Endothelial cell of hepatic sinusoid (primary cell): ENCODE measurements around the gene TXNRD2.
"Not testable (repeated sequence)": the region's sequence is repeated elsewhere in the genome, so short reads cannot be mapped to it uniquely, and the experiment has no call there.

Source experiments
- in situ Hi-C: cut with HindIII; loops from 2 replicates; pipeline ENCODE4 v1.10.0; 2017; ENCODE audit warnings: low sequenced_read_pairs

The TXNRD2 gene

GRCh38 chr22:19892925-19893324 lies 48.7 kb downstream of the TXNRD2 start:
- in situ Hi-C loops: loop anchor here (5.0 kb wide), 2 partner anchors 39 to 81 kb away; no protein-coding TSS in a partner anchor

DNA sequence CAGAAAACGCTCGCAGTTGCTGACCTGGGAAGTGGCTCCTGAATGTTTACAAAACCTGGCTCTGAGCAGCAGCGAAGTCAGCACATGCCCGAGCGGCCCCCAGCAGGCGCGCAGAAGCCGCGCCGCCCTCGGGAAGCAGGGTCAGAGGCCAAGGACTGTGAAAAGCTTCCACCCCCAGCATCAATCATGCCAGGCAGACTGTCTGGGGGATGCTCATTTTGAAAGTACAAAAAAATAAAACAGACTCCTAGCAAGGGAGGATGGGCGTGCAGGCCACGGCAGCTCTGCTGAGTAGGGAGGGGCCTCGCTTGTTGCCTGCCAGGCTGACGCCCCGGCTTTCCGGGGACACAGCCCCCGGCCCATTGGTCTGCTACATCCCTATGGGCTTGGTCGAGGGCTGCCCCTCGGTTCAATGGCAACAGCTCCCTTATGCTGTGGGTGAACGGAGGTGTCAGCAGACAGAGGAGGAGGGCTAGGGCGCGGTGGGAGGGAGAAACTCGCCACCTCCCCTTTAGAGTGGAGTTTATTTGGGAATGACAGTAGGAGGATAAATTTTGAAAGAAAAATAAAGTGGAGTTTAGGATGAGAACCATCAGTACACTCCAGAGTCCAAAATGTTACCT lies 49.2 kb downstream of the TXNRD2 start:
- in situ Hi-C loops: loop anchor here (5.0 kb wide), 2 partner anchors 40 to 80 kb away; no protein-coding TSS in a partner anchor

- in situ Hi-C loops: loop anchor here (5.0 kb wide), 2 partner anchors 41 to 79 kb away; no protein-coding TSS in a partner anchor
Observed at GRCh38 chr22:19891317-19892256, 50.0 kb downstream of the TXNRD2 start.

- in situ Hi-C loops: loop anchor here (5.0 kb wide), 2 partner anchors 42 to 78 kb away; no protein-coding TSS in a partner anchor
Observed at GRCh38 chr22:19890502-19891316, 50.9 kb downstream of the TXNRD2 start.

DNA sequence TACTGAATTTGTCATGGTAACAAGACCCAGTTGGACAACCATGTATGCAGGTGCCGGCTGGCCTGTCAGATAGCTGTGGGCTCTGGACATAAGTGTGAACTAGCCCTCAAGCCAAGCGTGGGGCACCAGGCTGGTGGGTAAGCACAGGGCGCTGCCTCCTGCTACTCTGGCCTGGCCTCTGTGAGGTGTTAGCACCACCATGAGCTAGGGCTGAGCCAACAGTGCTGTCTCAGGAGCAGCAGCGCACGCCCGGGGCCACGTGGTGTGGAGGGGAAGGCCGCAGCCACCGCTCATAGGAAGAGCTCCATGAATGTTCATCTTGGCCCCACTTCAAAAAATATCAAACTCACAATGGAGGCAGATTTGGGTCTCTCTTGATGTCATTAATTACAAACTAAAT lies 51.7 kb downstream of the TXNRD2 start:
- in situ Hi-C loops: loop anchor here (5.0 kb wide), 2 partner anchors 42 to 78 kb away; no protein-coding TSS in a partner anchor

DNA sequence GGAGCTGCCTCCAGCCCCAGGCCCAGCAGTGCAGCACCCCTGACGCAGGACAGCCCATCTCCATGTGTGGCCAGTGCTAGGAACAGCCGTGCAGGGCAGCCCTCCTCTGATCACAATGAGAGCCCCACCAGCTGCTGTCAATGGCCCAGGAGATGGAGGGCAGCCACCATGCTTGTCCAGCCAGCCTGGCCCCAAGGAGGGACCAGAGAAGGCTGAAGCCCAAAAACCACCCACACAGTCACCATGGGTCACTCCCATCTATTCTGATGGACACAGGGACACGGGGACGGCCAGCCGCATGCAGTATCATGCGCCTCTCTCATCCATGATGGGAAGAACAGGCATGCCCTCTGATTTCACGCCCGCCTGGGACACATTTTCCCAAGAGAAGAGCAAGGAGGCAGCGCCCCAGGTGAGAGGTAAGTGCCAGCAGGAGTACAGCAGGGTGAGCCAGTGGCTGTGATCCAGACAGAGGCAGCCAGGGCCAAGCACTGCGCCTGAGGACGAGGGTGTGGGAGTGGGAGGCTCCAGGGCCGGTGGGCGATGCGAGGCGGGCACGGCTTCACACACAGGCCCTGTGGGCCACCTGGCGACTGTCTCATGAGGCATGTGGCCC lies 53.4 kb downstream of the TXNRD2 start:
- in situ Hi-C loops: no loop called here

GRCh38 chr22:19887256-19887985 lies 54.2 kb downstream of the TXNRD2 start:
- in situ Hi-C loops: no loop called here

GRCh38 chr22:19886605-19887255 lies 54.9 kb downstream of the TXNRD2 start:
- in situ Hi-C loops: no loop called here

- in situ Hi-C loops: no loop called here
Observed at GRCh38 chr22:19885841-19886592, 55.6 kb downstream of the TXNRD2 start.

GRCh38 chr22:19884954-19885751 lies 56.5 kb downstream of the TXNRD2 start:
- in situ Hi-C loops: no loop called here

GRCh38 chr22:19884161-19884953 lies 57.3 kb downstream of the TXNRD2 start:
- in situ Hi-C loops: no loop called here

GRCh38 chr22:19883446-19883845 lies 58.2 kb downstream of the TXNRD2 start:
- in situ Hi-C loops: not testable (repeated sequence)

GRCh38 chr22:19882446-19883381 lies 58.9 kb downstream of the TXNRD2 start:
- in situ Hi-C loops: no loop called here

DNA sequence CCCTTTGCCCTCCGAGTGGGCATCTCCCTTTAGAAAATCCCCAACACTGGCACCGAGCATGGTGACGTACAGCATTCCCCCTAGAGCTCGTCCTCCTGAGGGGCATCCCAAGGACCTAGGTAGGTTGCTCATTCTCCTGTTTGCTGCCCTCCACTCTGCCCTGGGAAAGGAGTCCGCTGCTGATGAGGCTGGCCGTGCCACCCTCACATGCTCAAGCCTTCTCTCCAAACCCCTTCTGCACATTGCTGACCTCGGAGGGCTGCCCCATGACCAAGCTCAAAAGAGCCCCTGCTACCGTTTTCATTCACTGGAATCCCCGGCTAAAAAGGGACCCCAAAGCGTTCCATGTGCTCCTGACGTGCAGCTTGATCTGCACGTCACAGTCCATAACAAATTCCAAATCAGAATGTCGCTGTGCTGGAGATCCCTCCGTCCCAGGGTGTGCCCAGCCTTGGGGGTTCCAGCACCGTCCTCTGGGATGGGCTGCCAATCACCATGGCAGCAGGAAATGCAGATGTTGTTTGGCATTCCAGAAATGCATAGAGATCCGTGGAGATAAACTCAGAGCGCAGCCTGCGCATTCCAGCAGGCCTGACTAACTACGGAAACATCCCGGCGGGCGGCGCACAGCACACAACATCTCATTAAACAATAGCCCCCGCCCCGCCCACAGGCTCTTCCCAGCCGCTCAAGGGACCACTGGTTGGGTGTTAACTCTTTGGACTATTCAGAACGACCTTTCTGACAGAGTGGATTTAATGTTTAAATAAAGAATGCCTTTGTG lies 60.6 kb downstream of the TXNRD2 start:
- in situ Hi-C loops: no loop called here
